ENCODE measurements around the gene GLO1.

The GLO1 gene

GRCh38 chr6:38632490-38632889 lies 70.5 kb downstream of the GLO1 start:
- TF ChIP-seq CTCF (conservative IDR thresholded peaks at IDR 0.05) (no peak), ZFX (IDR thresholded peaks at IDR 0.05) (no peak)
- no peak overlapping the region for H3K27ac ChIP-seq

- TF ChIP-seq ZFX (IDR thresholded peaks at IDR 0.05) (no peak), CTCF (conservative IDR thresholded peaks at IDR 0.05) (no peak)
- H3K27ac ChIP-seq = no peak overlapping the region
These were observed 71.7 kb downstream of the GLO1 start for GRCh38 chr6:38631186-38631783.
